Measurements from ENCODE around the gene LPCAT1.

The LPCAT1 gene

DNA sequence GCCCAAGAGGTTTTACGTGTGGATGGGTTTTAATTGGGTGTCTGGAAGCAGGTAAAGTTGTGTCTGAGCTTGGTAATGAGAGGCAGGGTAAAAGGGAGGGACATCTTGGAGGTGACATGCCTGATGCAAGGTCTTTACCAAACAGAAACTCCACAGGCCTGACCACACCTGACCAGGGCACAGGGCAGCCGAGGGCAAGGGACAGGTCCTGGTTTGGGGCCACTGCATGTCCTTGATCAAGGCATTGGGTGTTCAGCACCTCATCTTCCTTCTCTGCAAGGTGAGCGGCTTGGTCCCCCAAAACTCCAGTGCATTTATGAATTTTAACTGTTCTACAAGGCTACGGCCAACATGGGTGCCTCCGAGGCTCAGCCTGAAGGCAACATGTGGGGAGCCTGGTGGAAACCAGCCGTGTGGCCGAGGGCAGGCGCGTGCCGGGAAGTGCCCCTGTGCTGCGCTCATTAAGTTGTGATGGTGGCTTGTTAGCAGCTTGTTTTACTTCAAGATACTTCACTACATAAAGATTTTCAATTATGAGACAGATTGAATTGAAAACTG is 30.7 kb upstream of the LPCAT1 start:
- no peak for DNase-seq

DNA sequence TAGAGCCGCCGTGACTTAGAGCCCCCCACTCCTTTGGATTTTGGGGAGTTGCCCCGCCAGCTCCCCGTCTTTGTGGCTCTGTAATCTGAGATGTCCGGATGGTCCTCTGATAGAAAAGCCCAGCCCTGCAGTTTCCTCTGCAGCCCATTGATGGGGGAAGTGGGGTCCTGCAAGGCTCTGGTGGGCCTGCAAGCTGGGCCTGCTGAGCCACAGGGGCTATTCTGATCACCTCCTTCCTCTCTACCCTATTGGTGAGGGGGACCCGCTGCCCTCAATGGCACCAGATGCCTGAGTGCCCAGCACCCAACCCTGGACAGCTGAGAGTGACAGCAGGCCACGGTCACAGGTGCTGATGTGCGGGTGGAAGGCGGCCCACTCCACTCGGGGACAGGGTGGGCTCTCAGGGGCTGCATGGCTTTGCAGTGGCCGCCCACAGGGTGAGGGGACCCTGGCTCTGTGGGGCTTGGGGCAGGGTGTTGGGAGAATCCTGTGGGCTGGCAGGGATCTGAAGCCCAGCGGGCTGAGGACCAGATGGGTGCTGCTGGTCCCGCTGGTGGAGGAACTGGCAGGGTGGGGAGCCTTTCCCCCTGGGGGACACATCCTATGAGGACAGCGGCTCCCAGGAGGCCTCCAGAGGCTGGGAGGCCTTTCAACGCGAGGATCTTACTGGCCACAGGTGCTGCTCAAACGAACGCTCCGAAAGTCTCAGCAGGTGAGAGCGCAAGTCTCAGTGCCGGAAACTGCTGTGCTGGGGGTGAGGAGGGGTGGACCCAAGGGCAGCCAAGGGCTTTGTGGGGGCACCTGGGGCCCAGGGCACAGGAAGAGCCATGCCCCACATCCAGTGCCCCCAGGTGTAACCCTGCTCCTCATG is 30.0 kb upstream of the LPCAT1 start:
- DNase-seq, result no peak

DNA sequence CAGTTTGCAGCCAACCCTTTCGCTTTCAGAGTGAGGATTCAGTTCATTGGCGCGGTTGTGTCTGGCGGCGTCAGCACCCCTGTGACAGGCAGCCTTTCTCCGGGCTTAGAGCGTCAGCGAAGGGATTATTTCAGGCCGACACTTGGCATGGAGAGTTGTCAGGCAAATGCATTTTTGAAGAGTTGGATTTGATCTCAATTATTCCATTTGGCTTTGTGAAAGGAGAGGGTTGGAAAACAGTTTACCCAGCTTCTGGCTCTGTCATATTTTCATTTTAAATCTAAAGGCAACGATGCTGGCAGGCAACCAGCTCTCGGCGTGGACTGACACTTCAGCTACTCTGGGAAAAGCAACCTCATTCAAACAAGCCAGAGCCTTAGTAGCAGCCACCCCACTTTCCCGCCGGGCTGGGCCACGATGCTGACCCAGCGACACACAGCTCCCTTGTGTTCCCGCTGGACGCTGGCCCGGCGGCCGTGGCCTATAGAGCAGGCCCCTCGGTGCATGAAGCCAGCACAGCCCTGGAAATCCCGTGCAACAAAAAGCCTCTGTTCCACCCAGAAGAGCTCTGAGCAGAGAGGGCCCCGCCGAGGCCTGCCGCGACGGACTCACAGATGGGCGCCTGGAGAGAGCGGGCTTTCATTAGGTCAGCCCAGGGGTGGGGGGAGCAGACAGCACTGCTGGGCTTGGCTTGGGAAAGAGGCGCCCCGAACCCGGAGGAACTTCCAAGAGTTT is 28.9 kb upstream of the LPCAT1 start:
- no peak for DNase-seq

GRCh38 chr5:1551426-1552301 is 27.9 kb upstream of the LPCAT1 start:
- no peak for DNase-seq

DNA sequence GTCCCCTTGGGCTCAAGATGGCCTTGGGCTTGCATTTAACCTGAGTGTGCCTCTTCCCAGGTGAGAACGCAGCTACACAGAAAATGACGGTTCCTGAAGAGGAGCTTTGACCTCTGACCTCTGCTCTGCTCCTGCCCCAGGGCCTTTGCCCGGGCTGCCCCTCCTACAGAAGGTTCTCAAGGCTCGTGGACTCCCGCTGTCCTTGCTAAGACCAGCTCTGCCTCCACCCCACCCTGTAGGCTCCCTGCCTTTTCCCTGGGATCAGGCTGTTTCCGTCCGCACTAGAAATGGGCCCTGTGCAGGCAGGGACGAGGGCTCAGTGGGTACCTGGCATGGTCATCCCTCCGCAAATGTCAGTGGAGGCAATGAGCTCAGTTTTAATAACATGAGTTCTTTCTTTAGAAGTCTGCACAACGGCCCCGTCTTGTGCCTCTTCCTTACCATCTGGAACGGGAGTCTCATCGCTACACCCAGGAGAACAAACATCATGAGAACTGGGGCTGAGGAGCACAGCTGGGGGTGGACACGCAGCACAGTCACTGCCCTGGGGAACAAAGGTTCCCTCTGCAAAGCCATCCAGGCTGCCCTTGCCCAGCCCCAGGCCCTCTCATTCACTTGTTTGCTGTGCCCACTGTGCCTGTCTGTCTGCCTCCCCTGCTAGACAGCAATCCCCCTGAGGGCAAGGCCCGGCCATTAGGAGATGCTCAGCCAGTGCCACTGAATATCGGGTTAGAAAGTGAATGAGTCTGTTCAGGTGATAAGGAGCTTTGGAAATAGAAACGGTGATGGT is 26.7 kb upstream of the LPCAT1 start:
- DNase-seq, result no peak

DNA sequence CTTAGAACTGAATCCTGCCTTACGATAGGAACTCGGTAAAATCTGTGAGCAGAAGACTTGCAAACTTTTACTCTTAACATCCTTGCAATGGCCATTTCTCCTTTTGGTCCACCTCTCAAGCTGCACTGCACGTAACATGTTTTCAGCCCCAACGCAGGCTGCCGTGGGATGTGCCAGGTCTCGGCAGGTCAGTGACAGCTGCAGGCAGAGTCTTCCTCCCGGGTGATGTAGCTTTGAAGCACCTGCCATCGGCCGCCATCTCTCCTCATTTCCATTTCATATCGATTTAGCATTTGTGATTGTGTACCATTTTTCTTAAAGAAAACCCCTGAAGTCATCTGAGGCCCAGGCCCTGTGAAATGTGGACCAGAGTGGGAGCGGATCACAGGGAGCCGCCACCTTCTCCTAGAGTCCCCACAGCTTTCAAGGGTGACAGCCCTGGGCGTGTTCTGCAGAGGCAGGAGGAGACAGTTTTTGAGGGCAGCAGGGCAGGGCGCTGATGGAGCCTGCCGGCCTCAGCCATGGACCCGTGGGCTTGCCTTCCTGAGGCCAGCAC is 25.8 kb upstream of the LPCAT1 start:
- no peak for DNase-seq

DNA sequence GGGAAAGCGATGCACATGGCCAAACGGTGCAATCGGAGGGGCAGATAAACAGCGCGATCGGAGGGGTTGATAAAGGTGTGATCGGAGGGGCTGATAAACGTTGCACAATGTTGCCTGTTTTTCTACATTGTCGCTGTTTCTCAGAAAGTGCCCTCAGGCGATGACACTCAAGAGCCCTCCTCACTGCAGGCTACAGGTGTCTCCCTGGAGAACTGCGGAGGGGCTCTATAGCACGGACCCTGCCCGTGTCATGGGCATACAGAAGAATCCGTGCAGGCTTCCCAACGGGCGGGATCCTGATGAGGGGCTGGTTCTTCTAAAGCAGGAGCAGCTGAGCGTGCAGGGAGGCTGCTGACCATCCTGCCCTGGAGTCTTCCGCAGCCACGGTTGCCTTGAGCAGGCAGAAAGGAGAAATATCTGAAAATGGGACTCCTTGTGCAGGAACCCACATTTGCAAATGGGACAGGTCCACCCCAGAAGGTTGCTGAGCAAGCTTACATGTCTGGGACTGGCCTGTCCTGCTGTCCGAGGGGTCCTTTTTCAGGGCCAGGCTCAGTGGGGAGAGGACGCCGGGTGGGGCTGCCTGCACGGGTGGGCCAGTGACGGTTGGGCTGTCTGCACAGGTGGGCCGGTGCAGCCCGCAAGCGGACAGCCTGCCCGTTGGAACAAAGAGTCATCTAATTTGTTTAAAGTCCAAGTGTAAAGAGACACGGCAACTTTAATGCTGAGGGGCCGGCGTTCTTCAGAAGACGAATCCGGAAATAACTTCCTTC is 25.1 kb upstream of the LPCAT1 start:
- DNase-seq, result peak; percentile 5

- DNase-seq, result no peak
Observed at GRCh38 chr5:1547655-1548054, 23.9 kb upstream of the LPCAT1 start.

GRCh38 chr5:1547236-1547635 is 23.5 kb upstream of the LPCAT1 start:
- DNase-seq, result no peak

DNA sequence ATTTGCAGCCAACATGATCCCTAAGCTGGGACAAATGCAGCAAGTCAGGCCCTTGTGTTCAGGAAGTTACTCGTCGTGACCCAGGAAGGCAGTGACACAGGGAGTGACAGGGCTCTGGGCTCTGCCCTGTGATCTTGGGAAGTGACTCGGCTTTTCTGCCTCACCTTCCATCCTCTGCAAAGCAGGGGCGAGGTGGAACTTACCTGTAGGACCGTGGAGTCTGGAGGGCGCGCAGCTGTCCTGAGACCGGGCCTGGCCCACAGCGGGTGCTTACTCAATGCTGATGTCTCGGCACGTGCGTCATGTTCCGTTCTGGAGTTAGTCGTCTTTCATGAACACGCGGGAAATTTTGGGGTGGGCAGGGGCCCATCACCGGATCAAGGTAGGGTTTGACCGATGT is 22.8 kb upstream of the LPCAT1 start:
- DNase-seq, result no peak

DNA sequence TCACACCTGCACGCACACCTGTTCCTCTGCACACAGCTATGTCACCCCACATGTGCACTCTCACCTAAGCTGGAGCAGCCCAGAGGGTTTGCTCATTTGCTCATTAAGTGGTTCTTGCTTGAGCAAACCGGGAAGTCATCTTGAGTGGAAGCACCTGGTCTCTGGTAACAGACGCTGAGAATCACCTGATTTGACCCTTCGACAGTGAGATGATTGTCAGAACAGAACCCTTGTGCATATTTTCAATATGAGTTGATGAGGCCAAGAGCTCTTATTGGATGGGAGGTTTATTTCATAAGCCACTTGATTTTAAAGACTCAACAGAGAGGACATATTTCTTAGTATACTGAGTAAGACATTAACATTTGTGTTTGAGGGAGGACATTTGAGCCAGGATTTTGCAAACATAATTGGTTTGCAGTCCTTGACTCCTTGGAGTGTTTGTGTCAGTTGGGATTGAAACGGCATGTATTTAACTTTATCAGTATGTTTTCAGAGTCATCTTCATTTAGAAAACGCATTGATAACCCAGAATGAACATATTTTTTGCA is 22.1 kb upstream of the LPCAT1 start:
- DNase-seq, result peak; percentile 14

GRCh38 chr5:1545126-1545804 is 21.5 kb upstream of the LPCAT1 start:
- no peak for DNase-seq

DNA sequence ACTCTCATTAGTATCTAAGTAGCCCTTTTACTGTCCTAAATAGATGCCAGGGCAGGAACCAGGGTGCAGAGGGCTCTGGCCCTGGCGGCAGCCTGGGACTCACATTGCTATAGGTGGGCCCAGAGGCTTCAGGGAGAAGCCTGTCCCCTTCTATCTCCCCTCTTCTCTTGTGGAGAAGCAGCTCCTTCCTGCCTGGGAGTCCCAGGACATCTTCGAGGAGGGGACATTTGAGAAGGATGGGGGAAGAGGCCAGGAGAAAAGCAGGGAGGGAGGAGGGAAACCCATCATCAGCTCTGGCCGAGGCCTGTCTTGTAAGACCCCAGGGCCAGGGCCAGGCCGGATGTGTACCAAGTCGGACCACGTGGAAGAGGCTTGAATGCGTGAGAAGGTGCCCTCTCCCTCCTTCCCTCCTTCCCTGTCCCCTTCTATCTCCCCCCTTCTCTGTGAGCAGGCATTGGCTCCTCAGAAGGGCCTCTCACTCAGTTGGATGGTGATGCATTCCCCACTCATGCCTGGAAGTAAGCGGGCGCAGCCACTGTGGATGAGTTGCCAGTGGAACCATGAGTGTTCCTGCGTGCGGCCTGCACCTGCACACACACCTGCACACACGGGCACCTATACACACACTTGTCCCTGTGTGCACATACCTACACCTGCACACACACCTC is 20.7 kb upstream of the LPCAT1 start:
- no peak for DNase-seq

GRCh38 chr5:1543398-1544293 is 19.9 kb upstream of the LPCAT1 start:
- no peak for DNase-seq

GRCh38 chr5:1542781-1543180 is 19.0 kb upstream of the LPCAT1 start:
- DNase-seq, result no peak

DNA sequence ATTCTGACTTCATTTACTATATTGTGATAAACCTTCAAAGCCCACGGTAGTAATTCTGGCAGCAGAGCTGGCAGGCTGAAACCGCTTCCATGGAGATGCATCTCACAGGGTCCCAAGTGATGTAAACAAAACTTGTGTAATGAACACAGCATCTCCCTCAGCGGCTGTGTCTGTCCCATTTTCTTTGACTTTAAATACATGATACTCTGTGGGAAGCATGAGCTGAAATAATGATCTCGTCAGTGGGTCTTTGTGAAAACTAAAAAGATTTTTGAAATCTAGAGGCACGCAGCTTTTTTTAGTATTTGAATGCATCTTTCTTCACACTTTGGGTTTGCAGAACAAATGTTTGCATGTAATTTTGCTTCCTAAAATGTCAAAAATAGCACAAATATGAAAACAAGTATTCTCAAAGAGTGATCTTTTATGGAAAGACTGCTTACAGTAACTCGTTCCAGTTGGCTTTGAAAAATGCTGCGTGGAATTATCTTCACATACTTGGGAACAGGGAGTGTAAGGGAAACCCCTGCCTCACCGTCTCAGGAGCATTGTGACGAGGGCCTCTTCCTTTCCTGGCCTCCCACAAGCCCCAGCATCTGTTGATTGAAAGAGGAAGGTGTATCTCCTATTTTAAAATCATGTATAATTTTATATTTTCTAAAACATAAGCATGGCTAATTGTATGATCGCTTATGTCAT is 18.1 kb upstream of the LPCAT1 start:
- DNase-seq, result no peak

DNA sequence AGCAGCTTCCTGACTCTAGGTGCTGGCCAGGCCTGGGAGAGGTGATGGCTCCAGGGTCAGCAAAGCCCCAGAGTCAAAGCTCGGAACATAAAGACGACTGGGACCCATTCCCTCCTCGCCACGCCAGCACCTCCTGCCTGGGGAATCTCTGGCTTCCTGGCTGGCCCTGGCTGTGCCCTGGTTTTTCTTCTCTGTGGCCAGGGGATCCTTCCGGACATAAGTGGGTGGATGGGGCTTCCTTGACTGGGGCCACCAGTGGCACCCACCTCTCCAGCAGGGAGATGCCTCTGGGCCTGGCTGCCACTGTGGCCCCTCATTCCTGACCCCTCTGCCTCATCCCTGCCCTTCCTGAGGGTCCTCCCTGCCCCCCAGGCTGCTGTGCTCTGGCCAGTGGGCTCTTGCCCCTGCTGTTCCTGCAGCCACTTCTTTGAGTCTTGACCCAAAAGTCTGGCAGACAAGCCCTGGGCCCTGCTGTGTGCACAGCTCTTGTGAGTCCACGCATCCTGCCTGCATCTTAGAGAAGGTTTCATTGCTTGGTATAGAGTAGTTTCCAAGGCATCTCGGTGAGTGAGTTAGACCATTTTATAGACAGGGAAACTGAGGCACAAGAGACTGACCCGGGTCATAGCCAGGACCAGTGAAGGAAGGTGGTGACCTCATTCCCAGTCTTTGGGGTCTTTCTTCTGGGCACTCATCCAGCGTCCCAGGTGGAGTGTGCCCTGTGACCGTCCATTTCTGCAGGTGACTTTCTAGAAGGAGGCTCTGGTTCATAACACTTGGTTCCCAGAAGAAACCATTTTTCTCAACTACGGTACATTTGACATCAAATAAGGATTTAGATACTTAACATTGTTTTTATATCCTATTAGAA is 17.3 kb upstream of the LPCAT1 start:
- DNase-seq, result no peak
